NCI-H1105 treated with DMSO at 0.1 percent for 48 hours (cell line): Measurements from ENCODE around the gene MLXIPL.
"Not testable (repeated sequence)": the region's sequence is repeated elsewhere in the genome, so short reads cannot be mapped to it uniquely, and the experiment has no call there.

ENCODE experiments used
- DNase-seq: peaks from one replicate; lab custom pipeline; 2025; lab: John Stamatoyannopoulos, UW

The MLXIPL gene

DNA sequence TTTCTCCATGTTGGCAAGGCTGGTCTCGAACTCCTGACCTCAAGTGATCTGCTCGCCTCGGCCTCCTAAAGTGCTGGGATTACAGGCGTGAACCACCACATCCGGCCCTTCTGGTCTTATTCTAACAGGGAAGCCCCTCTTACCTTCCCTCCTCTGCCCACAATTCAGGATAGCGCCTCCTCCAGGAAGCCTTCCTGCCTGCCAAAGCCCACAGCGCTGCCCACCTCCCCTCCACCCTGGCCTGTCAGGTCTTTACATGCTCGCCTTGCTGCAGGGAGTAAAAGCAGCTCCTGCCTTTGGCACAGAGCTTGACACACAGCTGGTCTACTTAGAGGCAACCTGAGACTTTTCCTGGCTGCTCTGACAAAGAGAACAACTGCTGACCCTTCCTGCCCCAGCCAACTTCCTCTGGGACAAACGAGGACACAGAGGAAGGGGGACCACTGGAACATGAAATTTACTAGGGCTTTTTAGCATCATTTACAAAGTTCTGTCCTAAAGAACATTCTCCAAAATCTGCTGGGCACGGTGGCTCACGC is 13.2 kb downstream of the MLXIPL start:
- DNase-seq = no peak

DNA sequence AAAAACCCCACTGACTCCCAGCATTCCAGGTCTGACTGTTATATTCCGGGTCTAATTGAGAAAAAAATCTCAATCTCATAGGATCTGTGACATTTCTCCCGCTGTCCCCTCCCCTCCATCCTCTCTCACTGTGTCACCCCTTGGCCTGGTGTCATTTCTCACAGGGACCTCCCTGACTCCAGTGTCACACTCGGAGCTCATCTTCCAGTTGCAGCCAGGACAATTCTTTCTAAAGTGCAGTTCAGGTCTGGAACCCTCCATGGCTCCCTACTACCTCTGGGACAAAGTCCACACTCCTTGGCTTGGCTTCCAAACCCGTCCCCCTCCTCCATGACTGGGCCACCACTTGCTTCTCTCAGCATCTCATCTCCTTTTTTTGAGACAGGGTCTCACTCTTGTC is 14.2 kb downstream of the MLXIPL start:
- no peak for DNase-seq

DNA sequence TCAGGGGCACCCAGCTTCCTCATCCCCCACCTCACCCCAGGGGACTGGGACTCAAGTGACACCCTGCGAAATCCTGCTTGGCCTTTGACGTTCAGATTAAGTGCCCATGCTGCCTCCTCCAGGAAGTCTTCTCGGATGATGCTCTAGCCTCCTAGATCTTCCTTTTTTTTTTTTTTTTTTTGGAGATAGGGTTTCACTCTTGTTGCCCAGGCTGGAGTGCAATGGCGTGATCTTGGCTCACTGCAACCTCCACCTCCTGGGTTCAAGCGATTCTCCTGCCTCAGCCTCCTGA is 16.7 kb downstream of the MLXIPL start:
- not testable (repeated sequence) for DNase-seq

DNA sequence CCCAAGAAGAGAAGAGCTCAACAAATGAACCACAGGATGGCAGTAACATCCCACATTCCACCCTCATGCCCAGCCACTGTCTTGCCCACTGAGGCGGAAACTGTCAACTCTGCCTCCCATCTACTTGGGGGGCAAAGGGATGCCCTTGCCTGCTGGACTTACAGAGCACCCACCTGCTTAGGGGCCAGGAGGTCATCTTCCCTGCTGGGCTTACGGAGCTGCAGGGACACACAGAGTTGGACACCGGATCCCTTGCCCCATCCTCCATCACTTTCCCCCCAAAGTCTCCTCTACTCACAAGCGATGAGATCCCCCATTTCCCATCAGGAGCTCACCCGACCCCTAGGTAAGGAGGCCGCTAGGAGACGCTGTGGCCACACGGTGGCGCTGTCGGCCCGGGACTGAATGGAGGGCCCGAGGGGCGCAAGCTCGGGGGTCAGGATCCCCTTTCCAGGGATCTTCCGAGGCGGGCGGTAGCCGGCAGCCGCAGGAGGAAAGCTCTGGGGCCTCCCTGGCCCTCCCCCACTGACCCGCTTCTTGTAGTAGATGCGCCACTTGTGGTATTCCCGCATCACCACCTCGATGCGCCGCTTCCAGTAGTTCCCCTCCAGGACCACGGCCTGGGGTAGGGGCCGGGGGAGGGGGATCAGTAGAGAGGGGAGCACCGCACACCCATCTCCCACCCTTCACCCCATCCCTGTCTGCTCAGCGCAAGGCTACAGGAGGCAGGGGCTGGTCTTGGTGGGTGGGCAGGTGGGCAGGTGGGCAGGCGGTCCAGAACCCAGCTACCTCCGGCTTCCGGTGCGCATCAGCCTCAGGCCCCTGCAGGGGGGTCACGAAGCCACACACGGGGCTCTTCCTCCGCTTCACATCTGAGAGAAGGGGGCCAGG is 17.3 kb downstream of the MLXIPL start:
- DNase-seq = peak; percentile 14

DNA sequence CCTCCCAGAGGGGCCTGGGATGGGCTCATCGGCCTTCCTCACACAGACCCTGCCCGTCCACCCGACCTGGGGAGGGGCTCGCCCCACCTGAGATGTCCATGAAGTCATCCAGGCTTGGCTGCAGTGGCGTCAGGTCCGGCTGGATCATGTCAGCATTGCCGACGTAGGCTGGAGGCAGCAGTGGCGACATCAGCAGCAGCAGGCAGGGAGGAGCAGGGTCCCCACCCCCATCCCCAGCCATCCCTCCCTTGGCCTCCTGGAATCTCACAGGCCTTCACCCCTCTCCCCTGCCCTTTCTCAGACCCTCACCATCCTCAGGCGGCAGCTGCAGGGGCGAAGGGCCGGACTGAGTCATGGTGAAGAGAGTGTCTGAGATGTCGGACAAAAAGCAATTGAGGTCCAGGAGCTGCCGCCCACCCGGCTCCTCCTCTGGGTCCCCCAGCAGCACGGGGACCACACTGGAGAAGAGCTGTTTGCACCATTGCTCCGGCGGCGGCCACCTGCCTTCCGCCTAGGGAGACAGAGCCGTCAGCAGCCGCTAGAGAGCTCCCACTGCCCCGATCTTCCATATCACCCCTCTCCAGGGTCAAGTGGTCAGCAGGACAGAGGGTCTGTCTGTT is 18.6 kb downstream of the MLXIPL start:
- no peak for DNase-seq

DNA sequence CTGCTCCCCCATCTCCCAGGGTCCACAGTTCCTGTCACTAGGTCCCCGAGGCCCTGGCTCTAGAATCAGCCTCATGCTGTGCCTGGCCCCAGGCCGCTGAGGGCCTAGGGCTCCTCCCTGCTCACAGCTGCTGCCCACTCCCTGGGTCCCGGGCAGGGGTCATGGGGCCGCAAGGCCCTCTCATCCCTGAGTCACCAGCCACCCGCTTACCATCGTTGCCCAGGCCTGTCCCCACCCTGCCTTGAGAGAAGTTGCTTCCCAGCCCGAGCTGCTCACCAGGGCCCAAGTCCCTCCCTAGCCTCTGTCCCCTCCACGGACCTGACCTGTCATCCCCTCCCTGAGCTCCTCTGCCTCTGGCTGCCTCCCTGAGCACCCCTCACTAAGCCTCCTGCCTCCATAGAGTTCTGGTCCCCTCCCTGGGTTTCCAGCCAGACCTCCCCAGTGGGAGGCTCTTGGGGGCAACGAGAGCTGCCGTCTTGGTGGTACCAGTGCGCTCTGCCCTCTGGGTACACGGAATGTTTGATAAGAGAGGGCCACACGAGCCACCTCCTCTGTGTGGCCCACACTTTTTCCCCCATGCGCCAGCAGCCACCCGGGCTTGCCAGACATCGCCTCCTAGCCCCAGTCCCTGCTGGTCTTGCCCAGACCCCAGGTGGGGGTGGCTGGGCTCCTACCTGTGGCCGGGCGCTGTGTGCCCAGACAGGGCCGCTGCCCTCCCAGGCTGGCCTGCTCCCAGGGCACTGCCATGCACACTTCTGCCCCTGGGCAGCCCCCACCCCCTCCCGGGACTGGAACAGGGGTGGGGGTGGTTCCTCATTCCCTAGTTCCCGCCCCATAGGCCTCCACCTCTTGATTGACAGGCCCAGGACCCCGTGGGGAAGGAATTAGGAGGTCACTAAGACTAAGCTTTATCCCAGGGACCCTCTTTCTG is 21.3 kb downstream of the MLXIPL start:
- DNase-seq = no peak

DNA sequence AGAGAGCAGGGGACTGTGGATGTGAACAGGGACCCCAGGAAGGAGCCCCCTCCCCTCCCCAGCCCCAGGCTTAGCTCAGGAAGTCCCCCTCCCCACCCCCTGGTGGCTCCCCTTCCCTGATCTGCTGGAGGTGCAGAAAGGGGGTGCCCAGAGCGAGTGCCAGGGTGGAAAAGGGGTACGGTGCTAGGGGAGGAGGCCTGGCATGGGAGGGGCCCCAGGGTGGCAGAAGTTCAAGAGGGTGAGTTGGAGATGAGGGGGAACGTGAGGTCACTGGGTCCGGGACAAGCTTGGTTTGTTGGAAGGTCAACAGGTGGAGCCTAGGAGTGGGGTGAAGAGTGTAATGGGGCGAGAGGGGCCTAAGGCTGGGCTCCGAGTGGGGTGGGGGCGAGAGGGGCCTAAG is 24.4 kb downstream of the MLXIPL start:
- no peak for DNase-seq

DNA sequence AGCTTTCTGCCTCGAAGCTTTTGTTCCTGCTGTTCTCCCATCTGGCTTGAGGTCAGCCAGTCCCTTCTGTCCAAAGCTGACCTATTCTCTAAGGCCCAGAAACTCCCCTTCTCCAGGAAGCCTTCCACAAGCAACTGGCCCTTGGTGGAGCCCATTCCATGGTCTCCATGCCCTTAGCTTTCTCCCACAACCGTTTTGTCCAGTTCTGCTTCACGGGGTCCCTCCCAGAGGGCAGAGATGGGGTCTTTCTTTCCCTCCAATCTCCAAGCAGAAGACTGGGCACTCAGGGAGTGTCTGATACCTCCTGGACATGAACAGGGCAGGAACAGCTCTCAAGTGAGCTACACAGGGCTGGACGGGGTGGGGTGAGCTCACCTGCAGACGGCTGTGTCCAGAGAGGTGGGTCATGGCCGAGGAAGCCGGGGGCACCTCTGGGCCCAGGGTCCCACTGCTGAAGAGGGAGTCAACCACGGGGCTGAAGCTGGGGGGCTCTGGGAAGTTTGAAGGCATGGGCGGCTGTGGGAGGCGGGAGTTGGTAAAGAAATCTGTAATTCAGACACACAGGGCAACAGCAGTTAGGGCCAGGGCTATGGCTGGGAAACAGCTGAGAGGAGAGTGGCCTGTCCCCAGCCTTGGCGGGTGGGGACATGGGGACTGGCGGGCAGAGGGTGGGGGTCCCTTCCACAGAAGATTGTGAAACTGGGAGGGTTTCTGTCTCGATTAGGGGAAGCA is 25.0 kb downstream of the MLXIPL start:
- no peak for DNase-seq

DNA sequence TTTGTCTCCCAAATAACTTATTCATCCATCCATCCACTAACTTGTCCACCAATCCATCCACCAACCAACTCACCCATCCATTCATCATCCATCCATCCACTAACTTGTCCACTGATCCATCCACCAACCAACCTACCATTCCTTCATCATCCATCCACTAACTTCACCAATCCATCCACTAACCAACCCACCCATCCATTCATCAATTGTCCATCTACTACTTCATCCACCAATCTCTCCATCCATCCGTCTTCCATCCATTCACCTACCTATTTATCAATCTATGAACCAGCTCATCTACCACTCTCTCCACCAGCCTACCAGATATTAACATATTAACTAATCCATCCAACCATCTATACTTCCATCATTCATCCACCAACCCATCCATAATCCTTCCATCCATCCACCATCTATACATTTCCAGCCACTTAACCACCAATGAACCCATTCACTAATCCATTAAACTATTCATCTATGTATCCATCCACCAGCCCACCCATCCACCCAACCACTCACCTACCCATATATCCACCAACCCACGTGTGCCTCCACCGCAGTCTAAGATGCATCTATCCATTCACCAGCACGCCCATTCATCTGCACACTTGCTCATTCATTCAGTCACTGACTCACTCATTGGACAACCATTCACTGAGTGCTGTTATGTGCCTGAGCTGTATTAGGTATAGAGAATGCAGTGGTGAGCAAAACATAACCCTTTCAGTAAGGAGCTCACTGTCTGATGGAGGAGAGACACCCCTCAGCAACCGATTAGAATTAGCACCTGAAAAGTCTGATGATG is 26.1 kb downstream of the MLXIPL start:
- no peak for DNase-seq

DNA sequence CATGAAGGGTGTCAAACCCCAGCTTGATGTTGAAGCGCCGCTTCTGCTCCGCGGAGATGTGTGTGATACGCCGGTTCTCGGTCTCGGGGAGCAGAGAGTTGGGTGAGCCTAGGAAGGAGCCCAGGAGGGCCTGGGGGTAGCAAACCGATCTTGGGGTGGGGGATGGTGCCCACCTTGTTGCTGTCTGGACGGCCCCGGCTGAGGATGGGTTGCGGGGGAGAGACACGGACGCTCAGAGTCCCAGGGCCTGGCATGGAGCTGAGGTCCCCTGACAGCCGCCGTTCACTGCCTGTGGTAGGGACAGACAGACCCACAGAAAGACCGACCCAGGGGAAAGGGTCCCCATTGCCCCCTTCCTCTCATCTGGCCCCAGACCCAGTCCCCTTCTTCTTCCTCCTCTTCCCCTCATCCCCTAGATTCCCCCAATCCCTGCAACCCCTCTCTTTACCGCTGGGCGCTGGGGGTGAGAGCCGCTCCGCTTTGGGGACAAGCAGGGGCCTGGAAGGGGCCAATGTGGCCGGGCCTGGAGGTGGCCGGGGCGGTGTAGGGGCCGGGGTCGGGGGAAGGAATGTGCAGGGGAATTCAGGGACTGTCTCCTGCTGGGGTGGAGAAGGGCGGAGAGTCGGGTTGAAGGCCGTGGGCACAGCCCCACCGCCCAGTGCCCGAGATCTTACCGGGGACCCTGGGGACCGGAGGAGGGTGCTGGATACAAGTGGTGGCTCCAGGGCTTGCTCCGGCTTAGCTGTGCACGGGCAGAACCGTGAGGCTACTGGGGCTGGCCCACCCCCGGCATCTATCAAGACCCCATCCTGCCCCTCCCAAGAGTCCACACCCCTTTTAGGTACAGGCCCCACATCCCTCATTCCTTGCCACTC is 27.9 kb downstream of the MLXIPL start:
- no peak for DNase-seq

DNA sequence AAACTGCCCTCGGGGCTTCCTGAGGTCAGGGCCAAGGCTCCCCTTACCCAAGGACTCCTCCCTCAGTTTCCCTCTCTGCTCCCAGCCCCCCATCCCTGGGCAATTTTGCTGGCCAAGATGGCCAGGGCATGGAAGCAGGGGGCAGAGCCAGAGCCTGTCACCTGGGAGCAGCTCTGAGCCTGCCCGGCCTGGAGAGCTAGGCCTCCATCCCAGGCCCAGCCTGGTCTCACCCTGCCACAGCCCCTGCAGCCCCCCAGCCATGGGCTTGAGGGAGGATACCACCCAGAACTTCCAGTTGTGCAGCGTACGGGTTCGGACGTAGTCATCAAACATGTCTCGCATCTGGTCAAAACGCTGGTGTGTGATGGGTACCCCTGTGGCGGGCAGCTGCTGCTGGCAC is 29.0 kb downstream of the MLXIPL start:
- DNase-seq = no peak

DNA sequence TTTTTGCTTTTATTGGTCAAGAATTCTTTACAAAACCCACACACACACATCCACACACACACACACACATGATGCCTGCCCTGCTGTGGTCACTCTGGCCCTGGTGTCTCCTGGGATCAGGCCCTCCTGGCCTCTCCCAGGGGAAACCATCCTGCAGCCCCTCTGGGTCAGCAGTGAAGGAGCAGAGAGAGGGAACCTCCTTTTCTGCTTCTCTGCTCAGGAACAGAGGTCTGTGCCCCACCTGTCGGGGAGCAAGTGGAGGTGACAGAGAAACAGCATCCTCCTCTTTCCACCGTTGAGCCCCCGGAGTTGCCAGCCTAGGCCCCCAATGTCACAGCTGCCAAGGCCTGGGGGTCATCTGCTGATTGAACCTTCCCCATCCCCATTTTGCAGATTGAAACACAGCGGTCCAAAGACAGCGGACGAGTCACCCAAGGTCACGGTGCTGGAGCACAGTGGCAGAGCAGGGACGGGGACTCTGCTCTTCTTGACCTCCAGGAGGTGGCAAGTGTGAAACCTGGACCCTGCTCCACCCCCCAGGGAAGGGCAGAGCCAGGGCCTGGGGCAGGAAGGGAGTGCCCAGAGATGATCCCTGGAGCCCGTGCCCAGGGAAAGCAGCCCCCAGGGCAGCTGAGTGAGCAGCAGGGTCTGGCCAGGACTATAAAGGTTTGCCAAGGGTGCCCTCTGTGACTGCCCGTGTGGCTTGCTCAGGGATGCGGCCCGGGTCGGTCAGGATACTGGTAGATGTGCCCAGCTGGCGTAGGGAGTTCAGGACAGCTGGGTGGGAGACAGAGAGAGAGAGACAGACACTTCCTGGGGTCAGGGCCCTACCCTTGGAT is 30.9 kb downstream of the MLXIPL start:
- DNase-seq = no peak

DNA sequence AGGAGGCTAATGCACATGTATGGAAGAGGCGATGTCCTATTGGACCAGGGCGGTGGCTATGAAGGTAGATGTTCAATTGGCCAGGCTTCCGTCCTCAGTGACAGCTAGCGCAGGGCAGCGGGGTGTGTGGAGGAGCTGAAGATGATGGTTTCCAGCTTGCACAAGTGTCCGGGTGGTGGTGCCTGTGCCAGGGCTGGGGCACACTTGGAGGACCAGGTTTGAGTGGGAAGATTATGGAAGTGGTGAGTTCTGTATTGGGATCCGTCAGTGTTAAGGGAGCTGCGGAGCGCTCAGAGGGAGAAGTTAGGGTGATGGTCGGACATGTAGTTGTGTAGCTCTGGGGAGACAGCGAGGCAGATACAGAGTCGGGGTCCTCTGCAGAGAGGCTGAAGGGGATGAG is 37.4 kb downstream of the MLXIPL start:
- no peak for DNase-seq

DNA sequence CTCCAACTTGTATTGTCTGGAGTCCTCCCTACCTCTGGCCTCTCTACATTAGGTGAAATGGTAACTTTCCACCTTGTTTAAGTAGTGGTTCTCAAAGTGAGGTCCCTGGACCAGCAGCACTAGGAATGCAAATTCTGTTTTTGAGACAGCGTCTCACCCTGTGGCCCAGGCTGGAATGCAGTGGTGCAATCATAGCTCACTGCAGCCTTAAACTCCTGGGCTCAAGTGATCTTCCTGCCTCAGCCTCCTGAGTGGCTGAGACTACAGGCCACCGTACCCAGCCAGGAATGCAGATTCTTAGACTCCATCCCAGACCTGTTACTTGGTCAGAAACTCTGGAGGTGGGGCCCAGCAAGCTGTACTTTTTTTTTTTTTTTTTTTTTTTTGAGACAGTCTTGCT is 39.1 kb downstream of the MLXIPL start:
- no peak for DNase-seq

DNA sequence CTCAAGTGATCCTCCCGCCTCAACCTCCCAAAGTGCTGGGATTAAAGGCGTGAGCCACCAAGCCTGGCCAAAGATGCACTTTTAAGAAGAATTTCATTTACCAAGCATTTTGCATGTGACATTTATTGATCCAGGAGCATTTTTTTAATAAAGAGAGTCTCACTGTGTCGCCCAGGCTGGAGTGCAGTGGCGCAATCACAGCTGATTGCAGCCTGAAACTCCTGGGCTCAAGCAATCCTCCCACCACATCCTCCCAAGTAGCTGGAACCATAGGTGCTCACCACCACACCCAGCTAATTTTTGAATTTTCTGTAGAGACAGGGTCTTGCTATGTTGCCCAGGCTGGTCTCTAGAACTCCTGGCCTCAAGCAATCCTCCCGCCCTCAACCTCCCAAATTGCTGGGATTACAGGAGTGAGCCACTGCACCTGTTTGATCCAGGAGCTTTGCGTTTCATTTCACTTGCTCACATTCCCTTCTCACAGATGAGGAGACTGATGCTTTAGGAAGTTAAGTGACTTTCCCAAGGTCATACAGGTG is 41.6 kb downstream of the MLXIPL start:
- DNase-seq = no peak

DNA sequence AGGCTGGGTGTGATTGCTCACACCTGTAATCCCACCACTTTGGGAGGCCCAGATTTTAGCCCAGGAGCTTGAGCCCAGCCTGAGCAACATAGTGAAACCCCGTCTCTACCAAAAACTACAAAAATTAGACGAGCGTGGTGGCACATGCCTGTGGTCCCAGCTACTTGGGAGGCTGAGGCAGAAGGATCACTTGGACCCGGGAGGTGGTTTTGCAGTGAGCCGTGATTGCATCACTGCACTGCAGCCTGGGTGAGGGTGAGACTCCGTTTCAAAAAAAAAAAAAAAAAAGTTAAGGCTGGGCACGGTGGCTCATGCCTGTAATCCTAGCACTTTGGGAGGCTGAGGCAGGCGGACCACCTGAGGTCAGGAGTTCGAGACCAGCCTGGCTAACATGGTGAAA is 43.3 kb downstream of the MLXIPL start:
- DNase-seq = not testable (repeated sequence)

DNA sequence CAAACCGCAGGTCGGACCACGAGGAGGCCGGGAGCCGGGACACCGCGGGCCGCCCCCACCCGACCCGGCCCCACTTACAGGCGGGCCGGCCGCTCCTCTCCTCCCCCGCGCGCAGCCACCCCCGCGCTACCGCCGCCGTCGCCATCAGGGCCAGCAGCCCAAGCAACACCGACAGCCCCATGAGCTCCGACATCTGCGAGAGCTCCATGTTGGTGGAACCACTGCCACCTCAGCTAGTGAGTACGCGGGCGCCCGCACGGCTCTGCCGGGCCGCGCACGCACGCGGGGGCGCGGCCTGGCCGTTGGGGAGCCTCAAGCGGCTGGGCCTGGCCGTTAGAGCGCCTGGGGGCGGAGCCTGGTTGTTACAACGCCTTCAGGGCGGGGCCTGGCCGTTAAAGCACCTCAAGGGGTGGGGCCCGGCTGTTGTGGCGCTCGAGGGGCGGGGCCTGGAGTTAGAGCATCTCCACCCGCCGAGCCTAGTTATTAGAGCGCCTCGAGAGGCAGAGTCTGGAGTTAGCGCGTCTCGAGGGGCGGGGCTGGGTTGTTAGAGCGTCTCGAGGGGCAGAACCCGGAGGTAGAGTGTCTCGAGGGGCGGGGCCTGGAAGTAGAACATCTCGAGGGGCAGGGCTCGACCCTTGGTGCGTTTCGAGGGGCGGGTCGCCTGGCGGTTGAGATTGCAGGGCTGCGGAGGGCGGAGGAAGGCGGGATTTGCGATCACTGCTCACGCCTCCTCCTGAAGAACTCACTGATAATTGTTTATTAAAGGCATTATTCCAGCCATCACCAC is 45.8 kb downstream of the MLXIPL start, which contains the start of gene TBL2:
TBL2 (minus strand) TSS at position 238 of the 787 bp plus-strand sequence; CDS start at position 208, 30 bp downstream.
- peak; percentile 99 for DNase-seq
